GM23338 (cell line): Measurements from ENCODE around the gene NUDT21. TPM values are rescaled to one million over a fixed set of nuclear protein-coding genes. Genes with fewer than 3 reads are reported as not detected.

Experiments
- ATAC-seq: fragments of 200-7000 bp; cut with Tn5 transposase; 3 replicates; pipeline ENCODE4 v1.9.1; 2020
- DNase-seq: peaks from one replicate; pipeline ENCODE4 v3.0.0-alpha.2; 2015; ENCODE audit warnings: low spot score
- H2AFZ ChIP-seq: fragments of 200-600 bp; sonication (generic); 2 replicates; pipeline ENCODE4 v1.8.0; 2016; ENCODE audit warnings: antibody characterized with exemption, mild to moderate bottlenecking, moderate library complexity
- H3F3A ChIP-seq: fragments of 200-600 bp; sonication (generic); replicated peaks from 2 replicates; pipeline ENCODE4 v1.8.0; 2017; ENCODE audit warnings: antibody characterized with exemption, mixed run types, low read depth
- H3K27ac ChIP-seq: fragments of 200-600 bp; sonication (generic); 2 replicates; pipeline ENCODE4 v1.6.1; 2016; ENCODE audit warnings: low read depth
- H3K27me3 ChIP-seq: fragments of 200-600 bp; sonication (generic); 2 replicates; pipeline ENCODE4 v1.8.0; 2016; ENCODE audit warnings: mild to moderate bottlenecking, mixed run types, moderate library complexity; ENCODE audit not compliant: insufficient read depth
- H3K36me3 ChIP-seq: fragments of 200-600 bp; sonication (generic); 2 replicates; pipeline ENCODE4 v1.8.0; 2016; ENCODE audit warnings: mild to moderate bottlenecking; ENCODE audit not compliant: insufficient read depth
- H3K4me1 ChIP-seq: fragments of 200-600 bp; sonication (generic); 2 replicates; pipeline ENCODE4 v1.8.0; 2016; ENCODE audit warnings: mild to moderate bottlenecking, moderate library complexity; ENCODE audit not compliant: insufficient read depth
- H3K4me2 ChIP-seq: fragments of 200-600 bp; sonication (generic); 2 replicates; pipeline ENCODE4 v1.7.1; 2017; ENCODE audit warnings: mixed run types
- H3K4me3 ChIP-seq: fragments of 200-600 bp; sonication (generic); 2 replicates; pipeline ENCODE4 v1.6.1; 2016; ENCODE audit warnings: mixed run types
- H3K79me2 ChIP-seq: fragments of 200-600 bp; sonication (generic); replicated peaks from 2 replicates; pipeline ENCODE4 v1.8.0; 2017; ENCODE audit warnings: mild to moderate bottlenecking; ENCODE audit not compliant: insufficient read depth
- H3K9me2 ChIP-seq: fragments of 200-600 bp; sonication (generic); 2 replicates; pipeline ENCODE4 v1.8.0; 2017; ENCODE audit not compliant: insufficient read depth
- H4K20me1 ChIP-seq: fragments of 200-600 bp; sonication (generic); replicated peaks from 2 replicates; pipeline ENCODE4 v1.8.0; 2017; ENCODE audit warnings: mild to moderate bottlenecking; ENCODE audit not compliant: insufficient read depth
- H3K27ac Mint-ChIP-seq: 2 replicates; pipeline ENCODE4 v1.8.0; 2020; ENCODE audit warnings: inconsistent platforms, mild to moderate bottlenecking, moderate library complexity, mixed read lengths
- H3K27me3 Mint-ChIP-seq: 3 replicates; pipeline ENCODE4 v1.8.0; 2022; ENCODE audit warnings: low read depth, mild to moderate bottlenecking, moderate library complexity, mixed read lengths, inconsistent platforms; ENCODE audit not compliant: insufficient read depth, poor library complexity
- H3K36me3 Mint-ChIP-seq: 3 replicates; pipeline ENCODE4 v1.8.0; 2021; ENCODE audit warnings: low read depth, mild to moderate bottlenecking, inconsistent platforms, moderate library complexity, mixed read lengths
- H3K4me1 Mint-ChIP-seq: 3 replicates; pipeline ENCODE4 v1.8.0; 2020; ENCODE audit warnings: mild to moderate bottlenecking, inconsistent platforms, mixed read lengths
- H3K4me3 Mint-ChIP-seq: 3 replicates; pipeline ENCODE4 v1.8.0; 2021; ENCODE audit warnings: moderate library complexity, mild to moderate bottlenecking, inconsistent platforms, mixed read lengths
- H3K9me3 Mint-ChIP-seq: 3 replicates; pipeline ENCODE4 v1.8.0; 2020; ENCODE audit warnings: moderate library complexity, mild to moderate bottlenecking, inconsistent platforms, mixed read lengths
- CREB1 ChIP-seq: fragments of 250-450 bp; sonication (Bioruptor Pico); IDR thresholded peaks from 2 replicates; pipeline ENCODE4 v1.5.0; 2020; ENCODE audit warnings: low read depth, mild to moderate bottlenecking, moderate library complexity
- NANOG ChIP-seq: IDR thresholded peaks from 2 replicates; pipeline ENCODE4 v1.6.1; 2016; ENCODE audit warnings: antibody characterized with exemption, borderline replicate concordance
- POLR2AphosphoS5 ChIP-seq: IDR thresholded peaks from 2 replicates; pipeline ENCODE4 v1.6.1; 2016; ENCODE audit warnings: antibody characterized with exemption, low read depth
- ZNF331 ChIP-seq: fragments of 250-450 bp; sonication (Bioruptor Pico); IDR thresholded peaks from 2 replicates; pipeline ENCODE4 v1.5.0; 2020; ENCODE audit warnings: low read depth, mild to moderate bottlenecking, moderate library complexity
- polyA plus RNA-seq: library from polyadenylated mRNA; unstranded; fragments of >200 nt; fragmentation: Nextera tagmentation; extraction: Ambion mirVana; gene quantifications from 2 replicates; pipeline ENCODE4 v1.2.1, GENCODE V29; 2016
- total RNA-seq: library from RNA; depleted of rRNA; stranded (reverse); fragments of >200 nt; shearing (Covaris generic); gene quantifications from 2 replicates; pipeline ENCODE4 v1.2.3, GENCODE V29; 2014
- TF ChIP-seq, protein P1 (sequence below): fragments of 250-450 bp; sonication (Bioruptor Pico); IDR thresholded peaks from 2 replicates; pipeline ENCODE4 v1.5.0; 2020; ENCODE audit warnings: mild to moderate bottlenecking, moderate library complexity

The NUDT21 gene
- total and polyA plus RNA-seq, 2 experiments from 2014 or later: 83.4 to 132 TPM

DNA sequence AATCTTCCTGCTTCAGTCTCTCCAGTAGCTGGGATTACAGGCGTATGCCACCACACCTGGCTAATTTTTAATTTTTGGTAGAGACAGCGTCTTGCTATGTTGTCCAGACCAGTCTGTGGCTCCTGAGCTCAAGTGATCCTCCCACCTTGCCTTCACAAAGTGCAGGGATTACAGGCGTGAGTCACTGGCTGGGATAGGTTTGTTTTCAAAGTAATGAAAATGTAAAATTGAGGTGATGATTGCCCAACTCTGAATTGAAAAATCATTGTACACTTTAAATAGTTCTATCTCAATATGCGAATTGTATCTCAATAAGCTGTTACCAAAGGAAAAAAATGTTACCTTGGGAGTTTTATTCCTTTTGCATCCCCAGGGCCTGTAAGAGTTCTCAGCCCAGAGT, 24.5 kb downstream of the NUDT21 start:
- Histone ChIP-seq H2AFZ (no peak overlapping the region), H3F3A (peaks cover 7% of the 10 kb centered on the region), H3K4me1 (peaks cover 19% of the 10 kb centered on the region), H4K20me1 (peaks cover 25% of the 10 kb centered on the region), H3K27me3 (peaks cover 15% of the 10 kb centered on the region), H3K27ac (no peak overlapping the region), H3K4me3 (no peak overlapping the region), H3K36me3 (peaks cover 2% of the 10 kb centered on the region; the same call in 1 of the 2 replicates), H3K4me2 (no peak overlapping the region), H3K79me2 (peaks cover 27% of the 10 kb centered on the region), H3K9me2 (peaks cover 3% of the 10 kb centered on the region; the same call in 1 of the 2 replicates)
- peaks cover 19% of the 10 kb centered on the region for H3K27me3 Mint-ChIP-seq
- no peaks in the 10 kb centered on the region for H3K9me3 Mint-ChIP-seq
- no peak overlapping the region for H3K27ac Mint-ChIP-seq
- peaks cover 30% of the 10 kb centered on the region for H3K4me1 Mint-ChIP-seq
- DNase-seq (no peak), ATAC-seq (no peak)
- H3K36me3 Mint-ChIP-seq: peaks cover 8% of the 10 kb centered on the region; the same call in 2 of the 3 replicates
- TF ChIP-seq ZNF331 (CRISPR knock-in tag): no peak
- TF ChIP-seq, protein P1, sequence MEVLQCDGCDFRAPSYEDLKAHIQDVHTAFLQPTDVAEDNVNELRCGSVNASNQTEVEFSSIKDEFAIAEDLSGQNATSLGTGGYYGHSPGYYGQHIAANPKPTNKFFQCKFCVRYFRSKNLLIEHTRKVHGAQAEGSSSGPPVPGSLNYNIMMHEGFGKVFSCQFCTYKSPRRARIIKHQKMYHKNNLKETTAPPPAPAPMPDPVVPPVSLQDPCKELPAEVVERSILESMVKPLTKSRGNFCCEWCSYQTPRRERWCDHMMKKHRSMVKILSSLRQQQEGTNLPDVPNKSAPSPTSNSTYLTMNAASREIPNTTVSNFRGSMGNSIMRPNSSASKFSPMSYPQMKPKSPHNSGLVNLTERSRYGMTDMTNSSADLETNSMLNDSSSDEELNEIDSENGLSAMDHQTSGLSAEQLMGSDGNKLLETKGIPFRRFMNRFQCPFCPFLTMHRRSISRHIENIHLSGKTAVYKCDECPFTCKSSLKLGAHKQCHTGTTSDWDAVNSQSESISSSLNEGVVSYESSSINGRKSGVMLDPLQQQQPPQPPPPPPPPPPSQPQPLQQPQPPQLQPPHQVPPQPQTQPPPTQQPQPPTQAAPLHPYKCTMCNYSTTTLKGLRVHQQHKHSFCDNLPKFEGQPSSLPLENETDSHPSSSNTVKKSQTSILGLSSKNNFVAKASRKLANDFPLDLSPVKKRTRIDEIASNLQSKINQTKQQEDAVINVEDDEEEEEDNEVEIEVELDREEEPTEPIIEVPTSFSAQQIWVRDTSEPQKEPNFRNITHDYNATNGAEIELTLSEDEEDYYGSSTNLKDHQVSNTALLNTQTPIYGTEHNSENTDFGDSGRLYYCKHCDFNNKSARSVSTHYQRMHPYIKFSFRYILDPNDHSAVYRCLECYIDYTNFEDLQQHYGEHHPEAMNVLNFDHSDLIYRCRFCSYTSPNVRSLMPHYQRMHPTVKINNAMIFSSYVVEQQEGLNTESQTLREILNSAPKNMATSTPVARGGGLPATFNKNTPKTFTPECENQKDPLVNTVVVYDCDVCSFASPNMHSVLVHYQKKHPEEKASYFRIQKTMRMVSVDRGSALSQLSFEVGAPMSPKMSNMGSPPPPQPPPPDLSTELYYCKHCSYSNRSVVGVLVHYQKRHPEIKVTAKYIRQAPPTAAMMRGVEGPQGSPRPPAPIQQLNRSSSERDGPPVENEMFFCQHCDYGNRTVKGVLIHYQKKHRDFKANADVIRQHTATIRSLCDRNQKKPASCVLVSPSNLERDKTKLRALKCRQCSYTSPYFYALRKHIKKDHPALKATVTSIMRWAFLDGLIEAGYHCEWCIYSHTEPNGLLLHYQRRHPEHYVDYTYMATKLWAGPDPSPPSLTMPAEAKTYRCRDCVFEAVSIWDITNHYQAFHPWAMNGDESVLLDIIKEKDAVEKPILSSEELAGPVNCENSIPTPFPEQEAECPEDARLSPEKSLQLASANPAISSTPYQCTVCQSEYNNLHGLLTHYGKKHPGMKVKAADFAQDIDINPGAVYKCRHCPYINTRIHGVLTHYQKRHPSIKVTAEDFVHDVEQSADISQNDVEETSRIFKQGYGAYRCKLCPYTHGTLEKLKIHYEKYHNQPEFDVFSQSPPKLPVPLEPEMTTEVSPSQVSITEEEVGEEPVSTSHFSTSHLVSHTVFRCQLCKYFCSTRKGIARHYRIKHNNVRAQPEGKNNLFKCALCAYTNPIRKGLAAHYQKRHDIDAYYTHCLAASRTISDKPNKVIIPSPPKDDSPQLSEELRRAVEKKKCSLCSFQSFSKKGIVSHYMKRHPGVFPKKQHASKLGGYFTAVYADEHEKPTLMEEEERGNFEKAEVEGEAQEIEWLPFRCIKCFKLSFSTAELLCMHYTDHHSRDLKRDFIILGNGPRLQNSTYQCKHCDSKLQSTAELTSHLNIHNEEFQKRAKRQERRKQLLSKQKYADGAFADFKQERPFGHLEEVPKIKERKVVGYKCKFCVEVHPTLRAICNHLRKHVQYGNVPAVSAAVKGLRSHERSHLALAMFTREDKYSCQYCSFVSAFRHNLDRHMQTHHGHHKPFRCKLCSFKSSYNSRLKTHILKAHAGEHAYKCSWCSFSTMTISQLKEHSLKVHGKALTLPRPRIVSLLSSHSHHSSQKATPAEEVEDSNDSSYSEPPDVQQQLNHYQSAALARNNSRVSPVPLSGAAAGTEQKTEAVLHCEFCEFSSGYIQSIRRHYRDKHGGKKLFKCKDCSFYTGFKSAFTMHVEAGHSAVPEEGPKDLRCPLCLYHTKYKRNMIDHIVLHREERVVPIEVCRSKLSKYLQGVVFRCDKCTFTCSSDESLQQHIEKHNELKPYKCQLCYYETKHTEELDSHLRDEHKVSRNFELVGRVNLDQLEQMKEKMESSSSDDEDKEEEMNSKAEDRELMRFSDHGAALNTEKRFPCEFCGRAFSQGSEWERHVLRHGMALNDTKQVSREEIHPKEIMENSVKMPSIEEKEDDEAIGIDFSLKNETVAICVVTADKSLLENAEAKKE: no peak
- no peak for TF ChIP-seq NANOG
- H3K4me3 Mint-ChIP-seq: peak overlapping the region; percentile 64; the same call in 2 of the 3 replicates

DNA sequence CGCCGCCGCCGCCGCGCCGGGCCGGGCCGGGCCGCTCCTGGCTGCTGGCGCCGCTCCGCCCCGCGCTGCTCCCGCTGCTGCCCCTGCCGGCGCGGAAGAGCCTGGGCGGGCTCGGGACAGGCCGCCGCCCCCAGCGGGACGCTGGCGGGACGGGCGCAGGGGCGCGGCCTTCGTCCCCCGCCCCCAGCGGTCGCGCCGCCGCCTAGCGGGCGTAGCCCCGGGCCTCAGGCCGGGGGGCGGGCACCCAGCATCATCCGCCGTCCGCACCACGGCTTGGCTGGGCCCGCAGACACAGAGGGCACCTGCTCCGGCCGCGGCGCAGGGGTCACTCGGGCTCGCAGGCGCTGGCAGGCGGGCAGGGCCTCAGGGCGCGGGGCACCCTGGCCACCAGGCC, 25.7 kb downstream of the NUDT21 start, which contains the start of gene AMFR:
AMFR (minus strand) TSS at position 107 of the 394 bp plus-strand sequence. CDS start 218 bp downstream, outside the sequence.
- Mint-ChIP-seq H3K27ac (no peak within 1 kb of the TSS; the same call in 1 of the 2 replicates), H3K4me1 (peaks cover 34% of the 10 kb centered on the region), H3K4me3 (peak within 1 kb of the TSS; percentile 94), H3K9me3 (no peaks in the 10 kb centered on the region), H3K36me3 (peaks cover under 1% of the 10 kb centered on the region; the same call in 1 of the 3 replicates), H3K27me3 (peaks cover 19% of the 10 kb centered on the region)
- Histone ChIP-seq H2AFZ (peak within 1 kb of the TSS; percentile 64; the same call in 1 of the 2 replicates), H3K79me2 (peaks cover 39% of the 10 kb centered on the region), H3F3A (peaks cover 7% of the 10 kb centered on the region), H3K36me3 (no peaks in the 10 kb centered on the region), H3K4me3 (peak within 1 kb of the TSS; percentile 71), H4K20me1 (peaks cover 28% of the 10 kb centered on the region), H3K27ac (no peak within 1 kb of the TSS), H3K4me2 (peak within 1 kb of the TSS; percentile 87), H3K4me1 (peaks cover 22% of the 10 kb centered on the region), H3K9me2 (peaks cover 3% of the 10 kb centered on the region; the same call in 1 of the 2 replicates), H3K27me3 (peaks cover 15% of the 10 kb centered on the region)
- peak; percentile 85 for DNase-seq
- peak; percentile 83 for ATAC-seq
- TF ChIP-seq CREB1 (CRISPR knock-in tag) (peak; percentile 37; the same call in 1 of the 2 replicates), POLR2AphosphoS5 (peak; percentile 13; the same call in 1 of the 2 replicates)
- TF ChIP-seq, protein P1: no peak
